GM19239 (cell line): Measurements from ENCODE around the gene TSSK1B.
"Not testable (repeated sequence)": the region's sequence is repeated elsewhere in the genome, so short reads cannot be mapped to it uniquely, and the experiment has no call there.

Experiments
- DNase-seq: peaks from one replicate; pipeline ENCODE4 v3.0.0; 2011; ENCODE audit warnings: low spot score; ENCODE audit not compliant: insufficient read length
- FAIRE-seq: peaks from 2 replicates; lab custom pipeline; 2011; peaks lifted over from hg19 to GRCh38; lab: Jason Lieb, UNC

Gene TSSK1B

GRCh38 chr5:113405530-113405929 is 29.3 kb downstream of the TSSK1B start:
- FAIRE-seq (no peak), DNase-seq (no peak)

GRCh38 chr5:113404269-113404668 is 30.5 kb downstream of the TSSK1B start:
- FAIRE-seq, result no peak
- no peak for DNase-seq

- FAIRE-seq, DNase-seq: not testable (repeated sequence)
Measured at GRCh38 chr5:113397986-113398385, 36.8 kb downstream of the TSSK1B start.

GRCh38 chr5:113397046-113397445 is 37.7 kb downstream of the TSSK1B start:
- FAIRE-seq (no peak), DNase-seq (no peak)

DNA sequence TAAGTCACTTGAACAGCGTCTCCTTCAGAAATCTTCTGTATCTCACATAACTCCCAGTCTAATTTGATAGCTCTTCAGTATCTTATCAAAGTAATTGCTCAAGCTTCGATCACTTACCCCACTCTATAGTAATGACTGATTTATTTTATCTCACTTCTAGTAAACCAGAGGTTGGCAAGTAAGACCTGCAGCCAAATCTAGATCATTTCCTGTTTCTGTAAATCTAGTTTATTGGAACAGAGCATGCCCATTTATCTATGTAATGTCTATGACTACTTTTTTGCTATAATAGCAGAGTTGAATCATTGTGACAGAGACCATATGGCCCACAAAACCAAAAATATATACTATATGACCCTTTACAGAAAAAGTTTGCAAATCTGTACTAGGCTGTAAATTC is 40.1 kb downstream of the TSSK1B start:
- FAIRE-seq, result no peak

GRCh38 chr5:113390224-113390623 is 44.6 kb downstream of the TSSK1B start:
- no peak for FAIRE-seq
- DNase-seq, result no peak

More for the DNA sequence above, 40.1 kb downstream of the TSSK1B start:
- DNase-seq, result no peak

DNA sequence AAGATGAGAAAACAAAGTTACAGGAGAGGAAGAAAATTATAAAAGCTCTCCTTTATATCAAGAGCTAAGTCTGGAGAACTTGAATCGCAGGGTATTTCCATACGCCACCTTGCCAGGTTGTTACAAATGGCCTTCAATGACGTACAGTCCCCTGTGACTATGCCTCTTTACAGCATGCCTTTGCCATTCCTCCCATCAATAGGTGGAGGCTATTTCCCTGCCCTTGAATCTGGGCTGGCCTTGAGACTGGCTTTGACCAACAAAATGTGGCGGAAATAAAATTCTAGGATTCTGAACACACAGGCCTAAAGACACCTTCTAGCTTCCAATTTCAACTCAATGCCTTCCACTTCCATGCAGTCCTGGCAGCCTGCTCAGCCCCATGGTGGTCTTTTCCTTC is 45.7 kb downstream of the TSSK1B start:
- FAIRE-seq (no peak), DNase-seq (no peak)

GRCh38 chr5:113387844-113388243 is 46.9 kb downstream of the TSSK1B start:
- DNase-seq, result no peak
- FAIRE-seq, result no peak

DNA sequence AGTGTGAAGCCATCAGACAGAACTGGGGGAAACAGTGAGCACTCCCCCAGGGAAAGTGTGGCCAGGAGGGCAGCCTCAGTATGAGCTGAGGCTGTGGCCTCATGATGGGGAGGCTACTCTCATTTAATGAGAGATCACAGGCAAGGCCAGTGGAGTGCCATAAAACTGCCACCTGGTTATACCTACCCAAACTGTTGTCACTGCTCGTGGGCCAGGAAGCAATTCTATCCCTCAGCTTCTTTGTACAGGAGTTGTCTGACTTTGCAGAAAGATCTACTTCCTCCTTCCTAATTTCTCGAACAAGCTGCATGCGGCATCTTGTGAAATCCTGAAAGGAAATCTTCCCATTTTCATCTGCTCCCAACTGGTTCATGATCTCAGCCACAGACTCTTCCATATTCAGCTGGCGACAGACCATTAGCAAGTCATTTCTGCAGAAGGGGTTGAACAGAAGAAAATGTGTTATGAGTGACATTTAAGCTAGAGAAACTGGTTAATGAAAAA is 50.0 kb downstream of the TSSK1B start:
- DNase-seq (no peak), FAIRE-seq (no peak)

- FAIRE-seq (no peak), DNase-seq (no peak)
Measured at GRCh38 chr5:113382731-113383130, 52.1 kb downstream of the TSSK1B start.
